ENCODE data around the gene RNF183. TPM values are rescaled to one million over a fixed set of nuclear protein-coding genes. Genes with fewer than 3 reads are reported as not detected.

Gene RNF183, protein sequence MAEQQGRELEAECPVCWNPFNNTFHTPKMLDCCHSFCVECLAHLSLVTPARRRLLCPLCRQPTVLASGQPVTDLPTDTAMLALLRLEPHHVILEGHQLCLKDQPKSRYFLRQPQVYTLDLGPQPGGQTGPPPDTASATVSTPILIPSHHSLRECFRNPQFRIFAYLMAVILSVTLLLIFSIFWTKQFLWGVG
- not detected in 2 replicates for polyA plus RNA-seq (2012; rRNA removed)
- not detected in 2 replicates for polyA plus RNA-seq (2012; cell fraction: cytosol; rRNA removed)
- 0.04 and 0.05 TPM in 2 replicates for polyA plus RNA-seq (2012; cell fraction: nucleus; rRNA removed)

DNA sequence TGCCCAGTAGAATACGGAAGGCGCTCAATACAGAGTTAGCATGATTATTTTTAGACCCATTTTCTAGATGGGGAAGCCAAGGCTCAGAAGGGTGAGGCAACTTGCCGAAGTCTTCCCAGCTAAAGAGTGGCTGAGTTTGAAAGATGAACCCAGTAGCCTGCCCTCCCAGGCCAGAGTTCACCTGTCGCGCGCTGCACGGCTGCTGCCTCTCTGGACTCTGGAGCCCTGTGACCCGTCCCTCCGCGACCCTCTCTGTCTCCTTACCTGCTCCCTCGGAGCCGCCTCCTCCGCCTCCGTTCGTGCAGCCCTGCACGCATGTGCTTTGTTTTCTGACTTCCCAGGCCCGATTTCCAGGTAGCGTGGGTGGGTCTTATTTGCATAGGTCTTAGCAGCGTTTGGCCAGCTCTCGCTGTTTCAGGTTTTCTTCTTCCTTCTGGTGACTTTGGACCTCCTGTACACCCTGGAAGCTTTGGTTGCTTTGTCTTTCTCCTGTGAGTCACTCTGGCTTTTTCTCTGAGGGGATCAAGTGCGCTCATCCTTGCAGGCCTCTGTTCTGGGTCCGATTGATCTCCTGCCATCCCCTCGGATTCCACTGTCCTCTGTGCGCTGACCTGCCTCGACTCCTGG lies at the start of gene RNF183:
TSS of gene RNF183 (minus strand) at position 585 of the 627 bp plus-strand sequence. CDS start 5,192 bp downstream, outside the sequence.
- 82% methylated on average over 25 of the region's 25 CpGs for WGBS (ENCODE audit: low lambda C conversion rate)
- Histone ChIP-seq H3K36me3 (replicated peaks in 1 of 2; ENCODE audit: control insufficient read depth in 1 of 2, insufficient read depth in 2 of 2, low read length in 1 of 2) (no peaks in the 10 kb centered on the region), H3K4me3 (ENCODE audit: low read depth in 2 of 2, low read length in 1 of 2) (no peak within 1 kb of the TSS), H3K4me2 (no peak within 1 kb of the TSS), H3K79me2 (ENCODE audit: insufficient read depth) (no peaks in the 10 kb centered on the region), H3K4me1 (ENCODE audit: control insufficient read depth in 1 of 2, insufficient read depth in 2 of 2, low read depth in 1 of 2, low read length in 1 of 2) (no peaks in the 10 kb centered on the region), H3K27me3 (ENCODE audit: insufficient read depth) (no peaks in the 10 kb centered on the region), H2AFZ (ENCODE audit: low read depth) (no peak within 1 kb of the TSS), H3K9me2 (no peaks in the 10 kb centered on the region), H3K9me3 (no peaks in the 10 kb centered on the region), H4K20me1 (ENCODE audit: insufficient read depth) (no peaks in the 10 kb centered on the region), H3F3A (replicated peaks; ENCODE audit: insufficient read depth) (no peaks in the 10 kb centered on the region), H3K9ac (no peak within 1 kb of the TSS), H3K27ac (ENCODE audit: low read depth in 2 of 2, low read length in 1 of 2) (no peak within 1 kb of the TSS)
- no peak for TF ChIP-seq POLR2AphosphoS5 (IDR thresholded peaks at IDR 0.05; ENCODE audit: low read depth, low read length)
- TF ChIP-seq NRF1 (IDR thresholded peaks at IDR 0.05; ENCODE audit: low read depth, low read length) = no peak
- TF ChIP-seq, protein P1, sequence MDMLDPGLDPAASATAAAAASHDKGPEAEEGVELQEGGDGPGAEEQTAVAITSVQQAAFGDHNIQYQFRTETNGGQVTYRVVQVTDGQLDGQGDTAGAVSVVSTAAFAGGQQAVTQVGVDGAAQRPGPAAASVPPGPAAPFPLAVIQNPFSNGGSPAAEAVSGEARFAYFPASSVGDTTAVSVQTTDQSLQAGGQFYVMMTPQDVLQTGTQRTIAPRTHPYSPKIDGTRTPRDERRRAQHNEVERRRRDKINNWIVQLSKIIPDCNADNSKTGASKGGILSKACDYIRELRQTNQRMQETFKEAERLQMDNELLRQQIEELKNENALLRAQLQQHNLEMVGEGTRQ (IDR thresholded peaks at IDR 0.05; ENCODE audit: borderline replicate concordance, low read depth, low read length) = no peak
- no peak for TF ChIP-seq RCOR1 (IDR thresholded peaks at IDR 0.05; ENCODE audit: low read length)
- no peak for TF ChIP-seq SMC3 (IDR thresholded peaks at IDR 0.05; ENCODE audit: low read depth, low read length)
- TF ChIP-seq, protein P2, sequence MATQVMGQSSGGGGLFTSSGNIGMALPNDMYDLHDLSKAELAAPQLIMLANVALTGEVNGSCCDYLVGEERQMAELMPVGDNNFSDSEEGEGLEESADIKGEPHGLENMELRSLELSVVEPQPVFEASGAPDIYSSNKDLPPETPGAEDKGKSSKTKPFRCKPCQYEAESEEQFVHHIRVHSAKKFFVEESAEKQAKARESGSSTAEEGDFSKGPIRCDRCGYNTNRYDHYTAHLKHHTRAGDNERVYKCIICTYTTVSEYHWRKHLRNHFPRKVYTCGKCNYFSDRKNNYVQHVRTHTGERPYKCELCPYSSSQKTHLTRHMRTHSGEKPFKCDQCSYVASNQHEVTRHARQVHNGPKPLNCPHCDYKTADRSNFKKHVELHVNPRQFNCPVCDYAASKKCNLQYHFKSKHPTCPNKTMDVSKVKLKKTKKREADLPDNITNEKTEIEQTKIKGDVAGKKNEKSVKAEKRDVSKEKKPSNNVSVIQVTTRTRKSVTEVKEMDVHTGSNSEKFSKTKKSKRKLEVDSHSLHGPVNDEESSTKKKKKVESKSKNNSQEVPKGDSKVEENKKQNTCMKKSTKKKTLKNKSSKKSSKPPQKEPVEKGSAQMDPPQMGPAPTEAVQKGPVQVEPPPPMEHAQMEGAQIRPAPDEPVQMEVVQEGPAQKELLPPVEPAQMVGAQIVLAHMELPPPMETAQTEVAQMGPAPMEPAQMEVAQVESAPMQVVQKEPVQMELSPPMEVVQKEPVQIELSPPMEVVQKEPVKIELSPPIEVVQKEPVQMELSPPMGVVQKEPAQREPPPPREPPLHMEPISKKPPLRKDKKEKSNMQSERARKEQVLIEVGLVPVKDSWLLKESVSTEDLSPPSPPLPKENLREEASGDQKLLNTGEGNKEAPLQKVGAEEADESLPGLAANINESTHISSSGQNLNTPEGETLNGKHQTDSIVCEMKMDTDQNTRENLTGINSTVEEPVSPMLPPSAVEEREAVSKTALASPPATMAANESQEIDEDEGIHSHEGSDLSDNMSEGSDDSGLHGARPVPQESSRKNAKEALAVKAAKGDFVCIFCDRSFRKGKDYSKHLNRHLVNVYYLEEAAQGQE (IDR thresholded peaks at IDR 0.05; ENCODE audit: low read depth, low read length) = no peak
- no peak for TF ChIP-seq NFIC (IDR thresholded peaks at IDR 0.05; ENCODE audit: borderline replicate concordance)
- no peak for TF ChIP-seq TEAD4 (IDR thresholded peaks at IDR 0.05; ENCODE audit: borderline replicate concordance, insufficient read depth)
- TF ChIP-seq YY1 (IDR thresholded peaks at IDR 0.05; ENCODE audit: low read depth) = no peak
- no peak for TF ChIP-seq SIN3A (IDR thresholded peaks at IDR 0.05; ENCODE audit: borderline replicate concordance, low read depth, low read length)
- no peak for TF ChIP-seq FOSL2 (IDR thresholded peaks at IDR 0.05; ENCODE audit: borderline replicate concordance, low read depth)
- TF ChIP-seq MEF2A (IDR thresholded peaks at IDR 0.05; ENCODE audit: borderline replicate concordance, low read depth) = no peak
- TF ChIP-seq FOXM1 (IDR thresholded peaks at IDR 0.05; ENCODE audit: low read depth) = no peak
- TF ChIP-seq RAD21 (IDR thresholded peaks at IDR 0.05; ENCODE audit: low read length) = no peak
- TF ChIP-seq, protein P3, sequence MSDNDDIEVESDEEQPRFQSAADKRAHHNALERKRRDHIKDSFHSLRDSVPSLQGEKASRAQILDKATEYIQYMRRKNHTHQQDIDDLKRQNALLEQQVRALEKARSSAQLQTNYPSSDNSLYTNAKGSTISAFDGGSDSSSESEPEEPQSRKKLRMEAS (IDR thresholded peaks at IDR 0.05; ENCODE audit: low read depth) = no peak
- no peak for TF ChIP-seq EZH2phosphoT487 (IDR thresholded peaks at IDR 0.05; ENCODE audit: borderline replicate concordance, low read depth)
- TF ChIP-seq TAF1 (IDR thresholded peaks at IDR 0.05; ENCODE audit: borderline replicate concordance, low read depth, low read length) = no peak
- no peak for TF ChIP-seq TCF12 (IDR thresholded peaks at IDR 0.05)
- ChIA-PET POLR2A (no interaction called here), CTCF (no interaction called here)
- no peak for DNase-seq

Measured in SK-N-SH (cell line).